NK-92 (cell line): ENCODE results near the gene CNDP2.
"Not testable (repeated sequence)": the region's sequence is repeated elsewhere in the genome, so short reads cannot be mapped to it uniquely, and the experiment has no call there.

Experiments used
- DNase-seq: peaks from one replicate; lab custom pipeline; 2025; ENCODE audit not compliant: unreplicated experiment; lab: John Stamatoyannopoulos, UW

The CNDP2 gene

GRCh38 chr18:74565164-74565563 is 69.0 kb downstream of the CNDP2 start:
- DNase-seq, result not testable (repeated sequence)

- not testable (repeated sequence) for DNase-seq
Measured at GRCh38 chr18:74565993-74566392, 69.8 kb downstream of the CNDP2 start.

DNA sequence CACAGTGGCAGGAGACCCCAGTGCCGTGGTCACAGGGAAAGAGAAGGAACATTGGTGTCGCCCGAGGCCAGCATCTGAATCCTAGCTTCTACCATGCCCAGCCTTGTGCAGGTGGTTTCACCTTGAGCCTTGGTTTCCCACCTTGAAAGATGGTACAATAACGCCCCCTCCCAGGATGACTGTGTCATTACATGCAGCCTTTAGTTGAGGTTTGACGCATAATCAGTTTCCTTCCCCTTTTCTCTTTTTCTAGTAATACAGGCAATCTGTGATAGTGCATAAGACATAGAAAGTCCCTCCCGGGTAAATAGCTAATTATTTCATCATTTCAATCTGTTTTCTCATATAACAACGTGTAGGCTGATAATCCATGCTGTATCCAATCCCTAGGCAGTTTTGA is 71.7 kb downstream of the CNDP2 start:
- no peak for DNase-seq

- no peak for DNase-seq
Measured at GRCh38 chr18:74569401-74569800, 73.2 kb downstream of the CNDP2 start.

DNA sequence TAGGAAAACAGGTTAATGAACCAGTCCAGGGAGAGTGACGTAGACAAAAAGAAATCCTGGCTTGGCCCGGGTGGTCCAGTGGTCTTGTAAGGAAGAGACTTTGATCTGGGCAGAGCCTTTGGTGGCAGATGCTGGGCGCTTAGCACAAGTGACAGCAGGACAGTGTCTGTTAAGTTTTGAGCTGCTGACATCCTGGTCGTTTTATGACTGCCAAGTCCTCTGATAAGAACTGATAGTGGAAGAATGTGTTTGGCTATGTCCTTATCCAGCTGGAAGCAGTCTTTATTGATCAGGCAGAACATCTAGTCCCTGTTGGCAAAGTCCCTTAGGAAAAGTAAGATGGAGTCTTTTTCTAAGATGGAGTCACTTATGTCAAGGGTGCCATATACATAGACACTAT is 74.1 kb downstream of the CNDP2 start:
- no peak for DNase-seq

DNA sequence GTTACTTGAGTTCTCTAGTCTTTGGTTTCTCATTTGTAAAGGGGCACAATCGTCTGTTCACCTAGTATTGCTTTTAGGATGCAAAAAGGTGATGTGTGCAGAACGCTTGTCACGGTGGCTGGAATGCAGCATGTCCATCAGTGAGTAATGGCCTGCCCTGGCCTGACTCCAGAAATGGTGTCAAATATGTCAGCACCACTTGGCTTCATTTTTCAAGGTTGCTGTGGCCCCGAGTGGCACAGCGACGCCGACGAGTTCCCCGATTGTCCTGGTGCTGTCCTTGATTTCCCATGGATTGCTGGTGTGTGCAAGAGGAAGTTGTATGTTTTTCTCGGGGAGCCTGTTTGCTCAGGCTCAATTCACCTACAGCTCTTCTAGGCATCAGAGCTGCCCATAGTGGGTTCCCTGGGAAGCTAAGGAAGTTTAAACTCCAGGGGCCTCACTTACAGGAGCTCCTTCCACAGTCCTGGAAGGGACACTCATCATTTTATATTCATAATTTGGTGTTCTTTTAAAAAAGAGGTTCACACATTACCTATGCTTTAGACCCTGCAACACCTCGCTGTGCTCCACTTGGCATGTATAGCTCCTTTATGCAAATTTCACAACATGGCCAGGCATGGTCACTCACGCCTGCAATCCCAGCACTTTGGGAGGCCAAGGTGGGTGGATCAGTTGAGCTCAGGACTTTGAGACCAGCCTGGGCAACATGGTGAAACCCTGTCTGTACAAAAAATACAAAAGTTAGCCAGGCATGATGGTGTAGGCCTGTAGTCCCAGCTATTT is 75.9 kb downstream of the CNDP2 start:
- no peak for DNase-seq

DNA sequence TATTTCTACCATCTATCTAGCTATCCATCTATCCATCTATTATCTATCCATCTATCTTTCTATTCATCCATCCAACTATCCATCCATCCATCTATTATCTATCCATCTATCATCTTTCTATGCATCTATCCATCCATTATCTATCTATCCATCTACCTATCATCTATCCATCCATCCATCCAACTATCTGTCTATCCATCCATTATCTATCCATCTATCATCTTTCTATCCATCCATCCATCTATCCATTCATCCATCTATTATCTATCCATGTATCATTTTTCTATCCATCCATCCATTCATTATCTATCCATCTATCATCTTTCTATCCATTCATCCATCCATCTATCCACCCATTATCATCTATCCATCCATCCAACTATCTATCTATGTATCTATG is 76.9 kb downstream of the CNDP2 start:
- no peak for DNase-seq
